Spinal cord (tissue), 10 donors: ENCODE measurements around the gene LBHD1. TPM values are rescaled to one million over a fixed set of nuclear protein-coding genes. Genes with fewer than 3 reads are reported as not detected.

ENCODE experiments used
- DNase-seq, 6 donors: peaks; one replicate each; pipeline versions ENCODE4 v3.0.0 to v3.0.0-alpha.2; 2013 to 2015; ENCODE audit warnings: low spot score in 6 of 6, low read depth in 4 of 6
- H3K27ac ChIP-seq: one replicate; pipeline ENCODE4 v1.5.1; 2013; ENCODE audit warnings: low read depth, low read length, control low read depth
- H3K27me3 ChIP-seq: one replicate; pipeline ENCODE4 v1.6.1; 2013; ENCODE audit warnings: low read length; ENCODE audit not compliant: control insufficient read depth, insufficient read depth
- H3K36me3 ChIP-seq: one replicate; pipeline ENCODE4 v1.6.1; 2013; ENCODE audit warnings: low read length; ENCODE audit not compliant: control insufficient read depth, insufficient read depth
- H3K4me1 ChIP-seq: one replicate; pipeline ENCODE4 v1.6.1; 2013; ENCODE audit warnings: low read length; ENCODE audit not compliant: control insufficient read depth, insufficient read depth
- H3K4me3 ChIP-seq: one replicate; pipeline ENCODE4 v1.5.1; 2013; ENCODE audit warnings: low read depth, low read length, control low read depth
- H3K9me3 ChIP-seq: one replicate; pipeline ENCODE4 v1.6.1; 2013; ENCODE audit warnings: low read length; ENCODE audit not compliant: control insufficient read depth, insufficient read depth
- WGBS: methylation state at CpG from one replicate; pipeline ENCODE4 v1.1.5; 2013; ENCODE audit warnings: missing lambda C conversion rate; ENCODE audit not compliant: insufficient coverage; 5-methylcytosine and 5-hydroxymethylcytosine counted together
- long read RNA-seq, 4 donors: transcript quantifications; one replicate each; lab custom pipeline, GENCODE V29; 2026
- polyA plus RNA-seq, 2 donors: library from polyadenylated mRNA; unstranded; fragments of 120-200 nt; gene quantifications; one replicate each; pipeline ENCODE4 v1.2.1, GENCODE V29; 2013; ENCODE audit not compliant: insufficient read length in 2 of 2
- total RNA-seq, 2 donors: library from RNA; depleted of rRNA in 1 of 2; stranded (reverse); fragments of 120-200 nt in 1 of 2; fragments of >200 nt in 1 of 2; gene quantifications; one replicate each; pipeline versions ENCODE4 v1.2.3 to v1.2.4, GENCODE V29; 2013 to 2014
- donor health status: healthy.

The LBHD1 gene
- total RNA-seq (1 to 10 TPM; 2.9 to 6.1 TPM), polyA plus RNA-seq (10 to 100 TPM in 1 of 2 donors, 1 to 10 TPM in 1; 7.5 to 10.2 TPM)
- long read RNA-seq, donor 1: 0 reads
- long read RNA-seq, donor 2: 0 reads
- long read RNA-seq, donor 3: 0 reads
- long read RNA-seq, donor 4, partial matches to known transcripts: 0 of 1 reads
- long read RNA-seq, donor 4, other reads (novel, unspliced or antisense): 0 of 1 reads

DNA sequence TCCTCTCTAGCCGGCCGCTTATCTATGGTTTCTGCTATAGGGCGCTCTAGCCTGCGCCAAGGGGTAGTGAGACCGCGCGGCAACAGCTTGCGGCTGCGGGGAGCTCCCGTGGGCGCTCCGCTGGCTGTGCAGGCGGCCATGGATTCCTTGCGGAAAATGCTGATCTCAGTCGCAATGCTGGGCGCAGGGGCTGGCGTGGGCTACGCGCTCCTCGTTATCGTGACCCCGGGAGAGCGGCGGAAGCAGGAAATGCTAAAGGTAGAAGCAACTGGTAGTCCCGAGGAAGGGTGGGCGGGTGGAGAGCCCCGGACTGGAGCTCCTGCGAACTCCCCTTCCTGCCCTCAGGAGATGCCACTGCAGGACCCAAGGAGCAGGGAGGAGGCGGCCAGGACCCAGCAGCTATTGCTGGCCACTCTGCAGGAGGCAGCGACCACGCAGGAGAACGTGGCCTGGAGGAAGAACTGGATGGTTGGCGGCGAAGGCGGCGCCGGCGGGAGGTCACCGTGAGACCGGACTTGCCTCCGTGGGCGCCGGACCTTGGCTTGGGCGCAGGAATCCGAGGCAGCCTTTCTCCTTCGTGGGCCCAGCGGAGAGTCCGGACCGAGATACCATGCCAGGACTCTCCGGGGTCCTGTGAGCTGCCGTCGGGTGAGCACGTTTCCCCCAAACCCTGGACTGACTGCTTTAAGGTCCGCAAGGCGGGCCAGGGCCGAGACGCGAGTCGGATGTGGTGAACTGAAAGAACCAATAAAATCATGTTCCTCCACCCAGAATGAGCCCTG is at the start of gene LBHD1, which contains the start of gene UQCC3:
Gene LBHD1 (minus strand): TSS at position 660 of the 782 bp plus-strand sequence. CDS start 2,236 bp downstream, outside the sequence.
Gene UQCC3 (plus strand): TSS at position 66 of the 782 bp plus-strand sequence. CDS start 73 bp downstream, at position 139.
- no peaks in the 10 kb centered on the region for H3K27me3 ChIP-seq
- H3K4me1 ChIP-seq: peaks cover 37% of the 10 kb centered on the region
- H3K36me3 ChIP-seq: peaks cover 46% of the 10 kb centered on the region
- H3K9me3 ChIP-seq: no peaks in the 10 kb centered on the region
- DNase-seq: peak in 5 of 6 donors; percentile 72 to 95 (median 80)
- WGBS: under 1% methylated on average over 59 of the region's 59 CpGs
- H3K27ac ChIP-seq: peak within 1 kb of the TSS; percentile 92
- peak within 1 kb of the TSS; percentile 79 for H3K4me3 ChIP-seq

- H3K27ac ChIP-seq: no peak overlapping the region
- peaks cover 76% of the 10 kb centered on the region for H3K36me3 ChIP-seq
- no peak overlapping the region for H3K4me3 ChIP-seq
- DNase-seq: no peak
- H3K27me3 ChIP-seq: no peaks in the 10 kb centered on the region
- no peaks in the 10 kb centered on the region for H3K9me3 ChIP-seq
- 100% methylated on average over 1 of the region's 2 CpGs for WGBS
- H3K4me1 ChIP-seq: no peaks in the 10 kb centered on the region
These were observed 47.4 kb upstream of the LBHD1 start for GRCh38 chr11:62719302-62719978.

DNA sequence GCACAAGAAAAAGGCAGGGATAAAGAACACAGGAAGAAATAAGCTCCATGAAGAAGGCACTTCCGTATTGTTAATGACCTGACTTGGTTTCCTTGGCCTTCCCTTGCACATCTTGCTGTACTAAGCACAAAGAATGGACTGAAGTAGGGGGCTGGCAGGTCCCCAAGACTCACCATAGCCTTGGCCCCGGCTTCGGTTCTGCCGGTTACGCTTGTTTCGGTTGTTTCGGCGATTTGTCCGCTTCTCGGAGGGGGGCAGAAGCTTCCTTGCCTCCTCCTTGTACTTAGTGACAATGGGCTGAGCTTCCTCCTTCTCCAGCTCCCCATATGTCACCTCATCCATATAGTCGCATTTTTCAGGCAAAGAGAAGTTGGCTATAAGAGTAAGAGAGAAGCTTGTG is 44.7 kb upstream of the LBHD1 start:
- Histone ChIP-seq H3K36me3 (peaks cover 72% of the 10 kb centered on the region), H3K27me3 (no peaks in the 10 kb centered on the region), H3K27ac (no peak overlapping the region), H3K4me3 (no peak overlapping the region), H3K9me3 (no peaks in the 10 kb centered on the region), H3K4me1 (no peaks in the 10 kb centered on the region)
- DNase-seq: no peak
- WGBS: 40% methylated on average over 10 of the region's 11 CpGs

DNA sequence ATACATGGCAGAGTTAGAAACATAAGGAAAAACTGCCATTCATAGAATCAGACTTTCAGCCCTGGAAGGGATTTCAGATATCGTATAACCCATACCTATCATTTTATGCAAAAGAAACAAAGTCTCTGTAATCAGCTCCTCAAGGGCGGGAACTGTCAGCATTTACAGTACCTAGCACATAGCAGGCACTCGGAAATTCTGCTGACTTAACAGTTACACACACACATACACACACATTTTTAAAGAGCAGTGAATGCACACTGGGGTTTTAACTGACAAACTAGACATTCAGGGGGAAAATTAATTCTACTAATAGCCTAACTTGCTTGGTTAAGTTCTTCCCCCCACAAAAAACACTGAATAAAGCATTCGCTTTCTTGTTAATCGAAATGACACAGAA is 44.1 kb upstream of the LBHD1 start:
- no peak overlapping the region for H3K27ac ChIP-seq
- no peak overlapping the region for H3K4me3 ChIP-seq
- DNase-seq: no peak
- 88% methylated on average over 3 of the region's 5 CpGs for WGBS
- H3K27me3 ChIP-seq: no peaks in the 10 kb centered on the region
- peaks cover 72% of the 10 kb centered on the region for H3K36me3 ChIP-seq
- H3K4me1 ChIP-seq: no peaks in the 10 kb centered on the region
- H3K9me3 ChIP-seq: no peaks in the 10 kb centered on the region

DNA sequence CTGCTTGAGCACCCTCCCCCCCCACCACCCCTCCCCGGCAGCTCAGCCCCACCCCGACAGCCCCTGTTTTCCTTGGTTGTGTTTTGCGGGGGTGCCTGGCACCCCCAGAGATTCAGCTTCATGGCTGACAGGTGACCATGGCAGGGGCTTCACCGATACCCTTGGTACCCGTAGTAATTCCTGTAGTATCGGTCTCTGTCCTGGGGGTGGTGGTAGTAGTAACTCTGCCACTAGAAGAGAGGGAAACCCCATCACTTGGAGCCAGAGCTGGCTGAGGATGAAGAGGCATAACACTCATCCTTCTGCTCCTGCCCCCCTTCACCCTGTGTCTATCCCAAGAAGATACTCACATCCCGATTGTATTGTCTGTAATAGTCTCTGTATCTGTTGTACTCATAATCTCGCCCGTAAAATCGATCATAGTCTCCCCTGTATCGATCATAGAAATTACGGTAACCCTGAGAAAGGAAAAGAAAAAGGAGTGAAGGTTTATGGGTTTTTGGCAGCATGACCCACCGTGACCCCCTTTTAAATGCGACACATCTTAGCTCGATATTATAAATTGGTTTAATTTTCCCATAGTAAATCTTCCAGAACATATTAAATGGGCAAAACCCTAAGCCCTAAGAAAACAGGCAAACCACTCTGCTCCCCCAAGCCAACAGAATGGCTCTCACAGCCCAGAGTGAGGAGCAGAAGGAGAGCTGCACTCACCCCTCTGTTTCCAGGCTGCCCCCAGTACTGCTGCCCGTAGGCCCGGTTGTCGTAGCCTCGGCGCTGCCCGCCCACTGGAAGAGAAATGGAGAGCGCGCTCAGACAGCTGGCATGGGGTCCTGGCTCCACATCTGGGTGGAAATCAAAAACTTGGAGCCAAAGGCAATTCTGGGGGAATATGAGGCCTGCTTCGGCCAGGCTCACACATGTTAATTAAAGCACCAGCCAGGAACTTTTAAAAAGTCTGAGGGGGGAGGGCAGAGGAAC is 43.4 kb upstream of the LBHD1 start:
- no peak for DNase-seq
- H3K36me3 ChIP-seq: peaks cover 74% of the 10 kb centered on the region
- H3K4me3 ChIP-seq: no peak overlapping the region
- H3K4me1 ChIP-seq: peaks cover 3% of the 10 kb centered on the region
- no peak overlapping the region for H3K27ac ChIP-seq
- H3K27me3 ChIP-seq: no peaks in the 10 kb centered on the region
- H3K9me3 ChIP-seq: no peaks in the 10 kb centered on the region
- 90% methylated on average over 13 of the region's 24 CpGs for WGBS

GRCh38 chr11:62713343-62713742 is 41.3 kb upstream of the LBHD1 start:
- DNase-seq: no peak
- no CpG with 5 or more reads among the region's 2 CpGs for WGBS
- H3K36me3 ChIP-seq: peaks cover 57% of the 10 kb centered on the region
- no peak overlapping the region for H3K4me3 ChIP-seq
- no peaks in the 10 kb centered on the region for H3K27me3 ChIP-seq
- H3K27ac ChIP-seq: no peak overlapping the region
- peaks cover 20% of the 10 kb centered on the region for H3K4me1 ChIP-seq
- no peaks in the 10 kb centered on the region for H3K9me3 ChIP-seq

DNA sequence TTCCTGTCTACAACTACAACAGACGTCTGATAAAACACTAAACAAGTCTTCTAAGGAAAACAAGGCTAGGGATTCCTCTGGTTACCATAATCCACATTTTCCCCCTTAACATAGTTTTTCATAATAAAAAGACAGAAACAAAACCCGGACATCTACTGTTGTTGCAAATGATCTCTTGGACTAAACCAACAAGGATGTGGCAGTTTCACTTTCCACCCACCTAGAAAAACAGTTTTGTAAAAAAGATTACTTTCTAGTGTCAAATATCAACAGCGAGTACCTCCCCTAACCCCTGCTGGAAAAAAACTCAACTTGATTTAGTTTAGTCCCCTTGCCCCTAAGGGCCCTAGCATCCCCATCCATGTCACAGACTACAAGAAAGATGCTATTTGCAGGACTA is 40.8 kb upstream of the LBHD1 start:
- H3K27ac ChIP-seq: no peak overlapping the region
- H3K4me1 ChIP-seq: peaks cover 23% of the 10 kb centered on the region
- no peaks in the 10 kb centered on the region for H3K27me3 ChIP-seq
- DNase-seq: no peak
- H3K4me3 ChIP-seq: no peak overlapping the region
- H3K36me3 ChIP-seq: peaks cover 54% of the 10 kb centered on the region
- 92% methylated on average over 2 of the region's 3 CpGs for WGBS
- no peaks in the 10 kb centered on the region for H3K9me3 ChIP-seq

DNA sequence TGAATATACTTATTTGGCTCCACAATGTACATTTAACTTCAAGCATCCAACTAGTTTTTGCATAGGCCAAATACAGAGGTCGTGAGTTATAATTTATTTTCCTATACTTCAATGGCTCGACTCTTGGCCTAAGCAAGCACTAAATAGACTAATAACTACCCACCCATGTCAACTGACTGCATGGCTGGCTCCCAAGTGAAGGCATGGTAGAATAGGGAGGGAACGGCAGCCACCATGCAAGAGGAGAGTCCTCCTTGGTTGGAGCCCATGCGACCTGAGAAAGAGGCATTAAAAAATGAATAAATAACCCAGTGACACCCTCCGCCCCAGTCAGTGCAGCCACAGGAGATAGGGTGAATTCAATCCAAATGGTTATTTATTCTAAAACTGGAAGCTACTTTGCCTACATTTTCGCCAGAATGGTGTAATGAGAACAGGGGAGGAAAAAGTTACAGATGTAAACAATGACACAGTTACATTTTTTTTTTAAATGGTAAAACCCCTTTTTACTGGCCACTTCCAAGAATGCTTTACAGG is 40.3 kb upstream of the LBHD1 start:
- Histone ChIP-seq H3K27me3 (no peaks in the 10 kb centered on the region), H3K4me3 (no peak overlapping the region), H3K4me1 (peaks cover 28% of the 10 kb centered on the region), H3K36me3 (peaks cover 48% of the 10 kb centered on the region), H3K9me3 (no peaks in the 10 kb centered on the region), H3K27ac (no peak overlapping the region)
- WGBS: 100% methylated on average over 2 of the region's 6 CpGs
- no peak for DNase-seq

DNA sequence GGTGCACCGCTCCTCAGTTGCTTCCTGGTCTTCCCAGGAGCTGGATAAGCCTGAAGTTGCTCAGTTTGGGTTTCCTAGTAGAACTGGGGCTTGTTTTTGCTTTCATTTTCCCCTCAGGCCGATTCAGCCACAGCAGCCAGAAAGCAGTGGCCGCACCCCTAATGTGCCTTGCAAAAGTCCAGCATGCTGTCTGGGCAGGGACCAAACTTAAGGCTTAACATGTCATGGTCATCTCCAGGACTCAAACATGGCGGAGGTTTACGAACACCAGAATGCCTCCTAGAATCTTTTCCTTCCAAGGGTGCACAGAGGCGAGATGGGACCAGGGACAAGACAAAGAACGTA is 37.9 kb upstream of the LBHD1 start:
- no peaks in the 10 kb centered on the region for H3K27me3 ChIP-seq
- peaks cover 38% of the 10 kb centered on the region for H3K36me3 ChIP-seq
- peak overlapping the region; percentile 83 for H3K4me3 ChIP-seq
- no peak for DNase-seq
- H3K9me3 ChIP-seq: no peaks in the 10 kb centered on the region
- 81% methylated on average over 5 of the region's 7 CpGs for WGBS
- peaks cover 46% of the 10 kb centered on the region for H3K4me1 ChIP-seq
- peak overlapping the region; percentile 98 for H3K27ac ChIP-seq
